Coronary artery (tissue), 2 donors: Measurements from ENCODE around the gene EXOSC1.
"Not testable (repeated sequence)": the region's sequence is repeated elsewhere in the genome, so short reads cannot be mapped to it uniquely, and the experiment has no call there.

ENCODE experiments used
- DNase-seq: peaks from one replicate; pipeline ENCODE4 v3.0.0-alpha.2; 2017; ENCODE audit warnings: low spot score
- H3K27ac ChIP-seq, 2 donors: fragments of 200-600 bp; sonication (generic); one replicate each; pipeline ENCODE4 v1.5.1; 2016 to 2019
- H3K4me3 ChIP-seq: fragments of 200-600 bp; sonication (generic); 2 replicates; pipeline ENCODE4 v1.5.1; 2016; ENCODE audit warnings: mild to moderate bottlenecking, moderate library complexity
- CTCF ChIP-seq: fragments of 200-600 bp; sonication (generic); IDR thresholded peaks from one replicate; pipeline ENCODE4 v1.5.1; 2019; ENCODE audit warnings: antibody characterized with exemption

The EXOSC1 gene

GRCh38 chr10:97483506-97483905 lies 37.7 kb upstream of the EXOSC1 start:
- no peak for TF ChIP-seq CTCF
- Histone ChIP-seq H3K27ac (no peak overlapping the region), H3K4me3 (no peak overlapping the region)
- no peak for DNase-seq

- TF ChIP-seq CTCF: no peak
- DNase-seq: no peak
- H3K4me3 ChIP-seq: no peak overlapping the region
These were observed 36.6 kb upstream of the EXOSC1 start for GRCh38 chr10:97482381-97482780.

GRCh38 chr10:97481071-97481470 lies 35.3 kb upstream of the EXOSC1 start:
- TF ChIP-seq CTCF: no peak
- no peak for DNase-seq
- H3K4me3 ChIP-seq: no peak overlapping the region
- H3K27ac ChIP-seq: no peak overlapping the region

More at GRCh38 chr10:97482381-97482780, 36.6 kb upstream of the EXOSC1 start:
- H3K27ac ChIP-seq: no peak overlapping the region

GRCh38 chr10:97479939-97480338 lies 34.1 kb upstream of the EXOSC1 start:
- H3K27ac ChIP-seq: no peak overlapping the region
- no peak for DNase-seq
- no peak overlapping the region for H3K4me3 ChIP-seq
- TF ChIP-seq CTCF: no peak

- not testable (repeated sequence) for H3K27ac ChIP-seq, DNase-seq, H3K4me3 ChIP-seq
These were observed 33.6 kb upstream of the EXOSC1 start for GRCh38 chr10:97479410-97479809.

GRCh38 chr10:97475936-97476594 lies 30.3 kb upstream of the EXOSC1 start:
- Histone ChIP-seq H3K4me3 (no peak overlapping the region), H3K27ac (no peak overlapping the region)
- no peak for DNase-seq
- TF ChIP-seq CTCF: no peak

- Histone ChIP-seq H3K27ac (no peak overlapping the region), H3K4me3 (no peak overlapping the region)
- TF ChIP-seq CTCF: no peak
- no peak for DNase-seq
These were observed 29.1 kb upstream of the EXOSC1 start for GRCh38 chr10:97474918-97475317.

GRCh38 chr10:97468781-97469180 lies 23.0 kb upstream of the EXOSC1 start:
- not testable (repeated sequence) for DNase-seq, H3K4me3 ChIP-seq, H3K27ac ChIP-seq
